GM19025 (cell line): ENCODE data around the gene NAPSA.

Experiments
- ATAC-seq: cut with Tn5 transposase; IDR thresholded peaks from one replicate; pipeline ENCODE4 v1.9.1; 2021; ENCODE audit warnings: mild to moderate bottlenecking, low read depth, moderate library complexity; ENCODE audit not compliant: unreplicated experiment

The NAPSA gene

DNA sequence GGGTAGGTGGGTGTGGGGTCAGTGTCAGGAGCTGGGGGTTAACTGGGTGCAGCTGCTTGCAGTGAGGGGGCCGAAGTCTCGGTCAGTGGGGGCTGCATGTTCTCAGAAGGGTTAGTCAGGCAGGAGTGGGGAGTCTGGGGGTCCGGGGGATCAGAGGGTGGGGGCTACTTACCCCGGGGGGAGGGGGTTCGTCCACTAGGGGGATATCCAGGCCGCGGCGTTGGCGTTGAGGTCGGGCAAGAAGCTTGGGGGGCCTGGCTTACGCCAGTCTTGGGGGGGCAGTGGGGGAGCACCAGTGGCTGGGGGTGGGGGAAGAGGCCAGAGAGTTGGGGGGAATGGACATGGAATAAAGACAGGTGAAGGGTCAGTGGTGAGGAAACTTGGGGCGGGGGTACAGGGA lies 45.4 kb downstream of the NAPSA start:
- no peak for ATAC-seq

DNA sequence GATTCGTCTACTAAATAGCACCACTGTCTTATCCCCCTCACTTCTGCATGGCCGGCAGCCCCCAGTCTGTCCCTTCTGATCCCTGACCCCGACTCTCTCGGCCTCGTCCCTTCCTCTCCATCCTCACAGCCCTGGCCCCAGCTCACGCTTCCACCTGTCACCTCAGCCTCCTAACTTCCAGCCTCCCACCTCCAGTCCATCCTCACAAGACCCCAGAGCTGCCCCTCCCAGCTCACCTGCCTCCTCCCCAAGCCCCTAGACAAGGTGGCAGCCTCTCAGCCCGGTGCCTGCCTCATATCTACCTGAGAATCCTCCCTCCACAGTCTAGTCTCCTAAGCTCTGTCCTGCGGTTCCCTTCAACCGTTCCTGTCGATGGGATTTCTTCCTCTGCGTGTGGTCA lies 46.3 kb downstream of the NAPSA start:
- no peak for ATAC-seq

DNA sequence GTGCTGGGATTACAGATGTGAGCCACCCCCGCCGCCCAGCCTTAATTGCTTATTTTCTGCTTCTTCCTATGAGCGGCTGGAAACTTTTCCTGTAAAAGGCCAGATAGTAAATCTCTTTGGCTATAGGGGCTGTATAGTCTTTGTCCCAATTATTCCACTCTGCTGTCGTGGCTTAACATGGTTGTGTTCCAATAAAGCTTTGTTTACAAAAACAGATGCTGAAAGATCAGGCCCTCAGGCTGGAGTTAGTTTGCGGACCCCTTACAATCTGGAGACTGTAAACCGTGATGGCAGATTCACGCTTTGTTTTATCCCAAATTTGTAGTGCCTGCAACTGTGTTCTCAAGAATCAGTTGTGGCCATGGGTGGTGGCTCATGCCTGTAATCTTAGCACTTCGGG lies 47.0 kb downstream of the NAPSA start:
- no peak for ATAC-seq

DNA sequence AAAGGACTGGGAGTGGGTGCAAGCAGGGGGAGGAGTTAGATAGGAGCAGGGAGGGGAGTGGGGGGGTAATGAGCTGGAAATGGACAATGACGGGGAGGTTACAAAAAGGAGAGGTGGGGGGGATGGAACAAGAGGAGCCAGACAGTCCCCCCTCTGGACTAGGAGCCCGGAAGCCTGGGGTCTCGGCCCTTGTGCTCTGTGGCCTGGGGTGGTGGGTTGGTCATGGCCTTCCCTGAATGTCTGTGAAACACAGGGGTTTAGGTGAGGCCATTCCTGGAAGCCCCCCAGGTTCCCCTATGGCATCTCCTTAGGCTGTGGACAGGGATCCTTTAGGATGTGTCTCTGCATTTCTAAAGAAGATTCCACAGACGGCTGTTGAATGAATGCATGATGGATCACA lies 48.3 kb downstream of the NAPSA start:
- no peak for ATAC-seq

DNA sequence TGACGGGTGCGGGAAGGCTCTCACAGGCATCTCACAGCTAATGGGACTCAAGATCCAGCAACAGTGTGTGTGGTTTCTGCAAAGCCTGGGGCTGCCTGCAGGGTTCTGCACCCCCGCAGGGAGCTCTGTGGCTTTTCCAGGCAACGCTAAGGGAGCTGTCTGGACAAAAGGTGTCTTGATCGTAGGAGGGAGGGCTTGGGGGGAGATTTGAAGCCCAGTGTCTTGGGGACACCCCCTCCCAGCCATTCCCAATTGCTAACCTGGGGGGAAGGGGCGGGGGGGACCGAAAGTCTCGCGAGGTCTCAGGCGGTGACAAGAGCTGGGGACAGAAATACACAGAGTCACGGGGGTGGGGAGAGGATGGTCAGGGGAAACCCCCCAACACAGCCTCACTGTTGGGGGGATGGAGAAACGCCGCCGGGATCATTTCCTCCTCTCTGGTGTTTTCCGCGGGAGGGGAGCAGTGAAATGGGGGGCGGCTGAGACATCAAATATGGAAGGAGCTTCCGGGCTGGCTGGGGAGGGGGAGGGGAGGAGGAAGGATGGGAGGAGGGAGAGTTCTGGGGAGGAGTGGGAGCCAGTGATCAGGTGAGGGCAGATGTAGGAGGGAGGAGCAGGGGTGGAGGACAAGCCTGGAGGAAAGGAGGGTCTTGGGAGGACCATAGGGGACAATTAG lies 49.5 kb downstream of the NAPSA start:
- no peak for ATAC-seq

DNA sequence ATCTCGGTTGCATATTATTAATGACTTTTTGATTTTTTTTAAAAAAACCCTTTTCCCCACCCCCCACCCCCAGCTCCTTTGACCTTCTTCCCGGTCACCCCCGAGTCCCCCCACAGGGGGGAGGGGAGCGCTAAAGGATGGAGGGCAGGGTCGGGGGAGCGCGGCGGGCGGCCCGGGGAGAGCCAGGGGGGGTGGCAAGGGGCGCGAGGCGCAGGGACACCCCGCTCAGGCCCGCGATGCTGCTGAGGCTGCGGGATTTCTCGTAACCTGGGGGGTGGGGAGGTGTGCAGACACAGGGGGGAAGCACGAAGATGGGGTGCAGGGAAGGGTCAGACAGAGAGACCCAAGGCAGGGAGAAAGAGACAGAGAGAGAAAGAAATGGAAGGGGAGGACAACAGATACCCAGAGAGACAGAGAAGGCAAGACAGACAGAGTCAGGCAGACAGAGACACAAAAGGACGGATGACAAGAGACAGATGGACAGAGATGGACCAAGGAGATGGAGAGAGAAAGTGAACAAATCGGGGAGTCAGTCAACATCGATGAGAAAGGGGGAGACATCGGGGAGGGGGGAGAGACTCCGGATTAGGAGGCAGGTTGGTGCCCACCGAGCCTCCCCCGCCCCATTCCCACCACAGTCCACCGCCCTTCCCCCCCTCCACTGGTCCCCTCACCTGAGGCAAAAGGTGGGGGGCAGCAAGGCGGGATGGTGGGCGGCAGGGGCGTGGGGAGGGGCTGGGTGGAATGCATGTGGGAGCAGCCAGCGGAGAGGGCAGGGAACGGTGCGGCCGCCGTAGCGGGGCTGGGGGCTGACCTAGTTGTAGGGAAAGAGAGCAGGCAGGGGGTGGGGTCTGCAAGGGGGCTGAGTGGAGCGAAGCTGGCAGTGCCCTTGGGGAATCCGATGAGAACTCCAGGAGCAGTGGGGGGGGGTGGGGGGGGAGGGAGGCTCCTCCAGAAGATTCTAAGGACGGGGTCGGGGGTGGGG lies 50.4 kb downstream of the NAPSA start:
- no peak for ATAC-seq

DNA sequence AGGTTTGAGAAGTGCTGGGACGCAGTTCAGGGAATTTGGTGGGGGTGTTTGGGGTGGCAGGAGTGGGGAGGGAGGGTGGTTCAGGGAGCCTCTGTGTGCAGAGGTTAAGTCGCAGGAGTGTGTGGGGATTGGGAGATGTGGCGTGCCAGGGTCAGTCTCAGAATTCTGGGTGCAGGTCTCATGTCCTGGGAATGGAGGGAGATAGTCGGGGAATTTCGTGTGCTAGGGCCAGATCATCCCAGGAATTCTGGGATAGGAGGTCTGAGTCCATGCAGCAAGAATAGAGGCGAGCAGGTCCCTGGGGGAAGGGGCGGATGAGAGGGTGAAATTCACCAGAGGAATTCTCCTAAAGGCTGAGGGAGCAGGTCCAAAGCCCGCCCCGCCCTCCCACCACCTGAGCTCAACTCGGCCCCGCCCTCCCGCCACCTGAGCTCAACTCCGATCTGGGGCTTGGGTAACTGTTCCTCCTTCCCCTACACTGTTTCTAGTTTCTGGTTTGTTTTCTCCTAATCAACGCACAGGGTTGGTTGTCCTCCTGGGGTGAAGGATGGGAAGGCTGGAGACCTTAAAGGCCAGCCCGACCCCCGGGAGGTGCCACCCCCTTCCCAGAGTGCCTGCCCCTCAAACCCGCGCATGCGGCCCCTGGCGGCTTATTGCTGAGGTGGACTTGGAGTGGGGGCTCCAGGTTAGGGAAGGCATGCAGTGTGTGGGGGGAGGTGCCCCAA lies 51.5 kb downstream of the NAPSA start:
- ATAC-seq, result no peak

DNA sequence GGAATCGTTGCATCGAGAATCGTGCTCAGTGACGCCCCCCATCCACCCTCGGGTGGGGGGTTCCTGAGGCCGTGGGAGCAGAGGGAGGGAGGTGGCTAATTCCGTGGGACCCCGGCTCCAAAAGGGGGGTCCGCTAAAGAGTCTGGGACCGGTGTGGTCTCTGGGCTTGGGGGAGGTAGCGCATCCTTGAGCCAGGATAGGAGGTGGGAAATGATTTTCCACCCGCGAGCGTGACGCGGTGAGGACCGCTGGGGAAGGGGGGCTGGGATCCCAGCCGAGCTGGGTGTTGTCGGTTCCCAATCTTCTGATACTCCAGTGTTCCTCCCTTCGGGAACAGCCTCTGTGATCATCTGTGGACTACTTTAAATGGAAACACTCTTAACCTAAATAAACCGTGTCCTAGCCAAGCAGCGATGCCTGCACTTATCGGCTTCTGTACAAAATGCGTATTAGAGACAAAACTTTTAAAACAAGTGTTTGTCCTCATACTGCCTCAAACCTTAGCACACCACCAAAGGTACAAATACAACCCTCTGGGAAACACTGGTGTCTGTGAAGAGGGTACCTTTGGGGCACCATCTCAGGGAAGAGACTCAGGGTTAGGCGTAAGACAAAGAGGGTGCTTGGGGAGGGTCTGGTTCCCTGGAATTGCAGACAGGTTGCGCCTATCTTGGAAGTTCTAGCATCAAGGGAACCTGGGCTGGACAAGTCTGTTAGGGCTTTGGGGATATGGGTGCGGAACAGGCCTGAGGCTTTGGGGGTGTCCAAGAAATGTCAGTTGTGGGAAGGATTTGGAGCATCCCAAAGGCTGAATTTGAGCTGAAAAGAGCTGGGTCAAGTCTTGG lies 52.2 kb downstream of the NAPSA start:
- ATAC-seq, result no peak

DNA sequence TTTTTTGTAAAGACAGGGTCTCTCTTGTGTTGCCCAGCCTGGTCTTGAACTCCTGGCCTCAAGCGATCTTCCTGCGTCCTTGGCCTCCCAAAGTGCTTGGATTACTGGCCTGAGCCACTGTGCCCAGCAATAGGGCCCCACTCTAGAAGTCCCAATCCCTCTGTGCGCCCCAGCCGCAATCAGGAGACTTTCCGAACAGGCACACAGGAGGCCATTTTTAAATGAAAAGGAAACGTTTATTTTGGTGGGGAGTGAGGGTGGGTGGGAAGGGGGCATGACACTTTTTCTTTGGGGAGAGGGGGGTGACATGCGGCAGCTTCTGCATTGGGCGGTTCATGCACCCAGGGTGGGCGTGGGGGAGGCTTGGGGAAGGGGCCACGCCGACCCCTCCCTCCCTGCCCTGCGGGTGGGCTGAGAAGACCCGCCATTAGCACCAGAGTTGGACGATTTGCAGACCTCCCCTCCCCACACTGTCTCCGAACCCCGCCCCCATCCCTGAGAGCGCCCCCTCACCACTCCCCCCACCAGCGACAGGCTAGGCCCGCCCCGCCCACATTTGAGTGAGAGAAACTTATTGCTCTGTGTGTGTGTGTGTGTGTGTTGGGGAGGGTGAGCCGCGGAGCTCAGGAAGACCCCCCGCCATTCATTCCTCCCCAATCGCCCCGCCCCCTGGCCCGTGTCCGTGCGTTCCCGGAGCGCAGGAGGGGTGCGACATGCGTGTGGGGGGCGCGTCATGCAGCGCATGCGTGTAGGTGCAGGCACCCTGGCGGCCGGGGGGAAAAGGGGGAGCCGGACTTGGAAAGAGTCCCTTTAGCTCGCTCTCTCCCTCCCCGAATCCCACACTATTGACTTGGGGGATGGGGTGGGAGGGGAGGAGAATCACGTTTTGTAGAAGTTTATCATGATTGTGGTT lies 53.5 kb downstream of the NAPSA start:
- no peak for ATAC-seq

DNA sequence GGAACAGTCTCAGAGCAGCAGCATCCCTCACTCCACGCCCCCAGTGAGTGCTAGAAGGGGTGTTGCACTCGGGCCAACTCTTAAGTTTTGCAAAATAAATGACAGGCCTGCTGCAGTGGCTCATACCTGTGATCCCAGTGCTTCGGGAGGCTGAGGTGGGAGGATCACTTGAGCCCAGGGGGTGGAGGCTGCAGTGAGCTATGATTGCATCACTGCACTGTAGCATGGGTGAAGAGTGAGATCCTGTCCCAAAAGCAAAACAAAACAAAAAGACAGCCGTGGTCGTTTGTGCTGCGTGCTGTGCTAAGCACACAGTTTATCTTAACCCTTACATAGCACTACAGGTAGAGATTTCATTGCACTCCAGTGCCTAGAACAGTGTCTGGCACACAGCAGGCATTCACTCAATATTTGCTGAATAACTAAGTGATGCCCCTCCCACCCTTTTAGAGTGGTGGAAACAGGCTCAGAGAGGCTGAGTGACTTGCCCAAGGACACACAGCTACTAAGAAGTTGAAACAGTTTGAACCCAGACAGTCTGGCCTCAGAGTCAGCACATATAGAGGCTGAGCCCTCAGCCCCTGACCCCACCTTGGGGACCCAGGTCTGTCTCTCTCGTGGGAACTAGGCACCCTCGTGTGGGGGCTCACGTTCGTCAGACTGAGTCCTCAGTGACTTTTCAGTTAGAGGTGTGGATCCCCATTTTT lies 54.5 kb downstream of the NAPSA start:
- ATAC-seq, result no peak

DNA sequence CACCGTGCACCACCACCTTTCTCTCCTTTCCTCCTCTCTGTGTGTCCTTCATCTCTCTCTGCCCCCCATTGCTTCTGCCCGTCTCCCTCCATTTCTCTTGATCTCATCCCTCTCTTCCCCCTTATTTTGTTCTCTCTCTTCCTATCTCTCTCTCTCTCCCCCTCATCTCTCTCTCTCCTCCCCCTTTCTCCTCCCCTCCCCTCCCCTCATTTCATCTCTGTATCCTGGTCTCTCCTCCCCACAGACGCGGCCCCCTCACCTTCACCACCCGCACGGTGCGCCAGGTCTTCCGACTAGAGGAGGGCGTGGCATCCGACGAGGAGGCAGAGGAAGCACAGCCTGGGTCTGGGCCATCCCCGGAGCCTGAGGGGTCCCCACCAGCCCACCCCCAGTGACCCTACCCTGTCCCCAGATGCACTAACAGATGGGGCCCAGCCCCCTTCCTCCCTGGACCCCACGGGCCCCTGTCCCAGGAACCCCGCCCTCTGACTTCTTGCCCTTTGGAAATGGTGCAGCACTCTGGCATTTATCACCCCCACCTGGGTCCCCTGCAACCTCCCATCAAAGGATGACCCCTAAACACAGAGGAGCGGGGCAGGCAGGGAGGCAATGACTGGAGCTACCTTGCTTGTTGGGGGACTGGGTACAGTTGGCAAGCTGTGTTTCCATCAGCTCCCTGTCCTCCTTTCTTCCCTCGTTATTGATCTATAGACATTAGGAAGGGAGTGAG lies 55.9 kb downstream of the NAPSA start:
- no peak for ATAC-seq

DNA sequence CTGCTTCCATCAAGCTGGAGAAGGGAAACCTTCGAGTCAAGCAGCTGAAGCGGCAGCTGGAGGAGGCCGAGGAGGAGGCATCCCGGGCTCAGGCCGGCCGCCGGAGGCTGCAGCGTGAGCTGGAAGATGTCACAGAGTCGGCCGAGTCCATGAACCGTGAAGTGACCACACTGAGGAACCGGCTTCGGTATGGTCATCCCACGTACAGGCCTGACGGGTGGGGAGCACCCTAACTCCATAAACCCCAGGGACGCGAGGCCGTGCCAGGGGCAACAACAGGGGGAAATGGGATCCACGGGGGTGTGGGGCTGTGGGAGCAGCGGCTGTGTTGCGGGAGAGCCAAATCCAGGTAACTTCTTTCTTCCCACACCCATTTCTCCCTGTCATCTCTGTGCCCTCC lies 56.4 kb downstream of the NAPSA start:
- no peak for ATAC-seq
